AG04450 (cell line): Measurements from ENCODE around the gene LYRM2. TPM values are rescaled to one million over a fixed set of nuclear protein-coding genes. Genes with fewer than 3 reads are reported as not detected.
A peak's percentile ranks its signal among the peaks of the same experiment; 100 is the strongest.

ENCODE experiments used
- CTCF ChIA-PET: fragments of 300-600, 350-600 bp; formaldehyde crosslinking; extraction: SDS; loops from one replicate; lab custom pipeline; 2022; ENCODE audit warnings: antibody characterized with exemption, inconsistent platforms; lab: Charles Lee
- POLR2A ChIA-PET: fragments of 350-600 bp; formaldehyde crosslinking; extraction: SDS; loops from one replicate; lab custom pipeline; 2021; ENCODE audit warnings: antibody characterized with exemption, inconsistent platforms; lab: Yijun Ruan, JAX
- DNase-seq: peaks from one replicate; pipeline ENCODE4 v3.0.0-alpha.2; 2011; ENCODE audit warnings: low read depth, low spot score
- H3K27ac ChIP-seq: one replicate; pipeline ENCODE4 v1.5.1; 2012; ENCODE audit warnings: low read depth, low read length, control low read depth
- H3K27me3 ChIP-seq: one replicate; pipeline ENCODE4 v1.6.0; 2012; ENCODE audit warnings: low read length; ENCODE audit not compliant: control insufficient read depth, insufficient read depth
- H3K4me3 ChIP-seq: 2 replicates; pipeline ENCODE4 v1.5.1; 2011; ENCODE audit warnings: mild to moderate bottlenecking, low read depth, low read length, control low read depth
- H3K9me3 ChIP-seq: 2 replicates; pipeline ENCODE4 v1.5.1; 2012; ENCODE audit warnings: low read length; ENCODE audit not compliant: control insufficient read depth, insufficient read depth
- polyA plus RNA-seq: library from polyadenylated mRNA; depleted of rRNA; stranded (reverse); fragments of >200 nt; gene quantifications from 2 replicates; pipeline ENCODE4 v1.2.3, GENCODE V29; 2011
- TF ChIP-seq, protein P1 (sequence below): IDR thresholded peaks from 2 replicates; pipeline ENCODE4 v1.5.1; 2011; ENCODE audit warnings: low read depth, low read length, control low read depth, inconsistent platforms

LYRM2 gene
- polyA plus RNA-seq, 1 experiment = 58.5 TPM

DNA sequence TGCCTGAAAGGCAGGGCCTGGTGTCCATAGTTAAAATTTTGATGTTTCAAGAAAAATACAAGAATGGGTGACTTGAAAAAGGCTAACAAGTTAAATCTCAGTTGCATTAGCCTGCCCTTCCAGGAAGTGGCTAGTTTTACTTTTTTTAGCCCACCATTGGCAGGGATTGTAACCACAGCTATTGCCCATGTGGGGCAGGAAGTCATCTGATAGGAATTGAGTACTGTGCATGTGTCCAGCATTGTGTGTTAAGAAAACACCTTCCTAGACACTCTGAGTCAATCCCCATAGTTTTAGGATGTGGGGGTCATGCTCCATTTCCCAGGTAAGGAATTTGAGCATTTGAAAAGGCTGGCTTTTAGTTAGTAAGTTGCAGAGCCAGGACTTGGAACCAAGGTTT lies 26.9 kb downstream of the LYRM2 start:
- no peak overlapping the region for H3K4me3 ChIP-seq
- H3K9me3 ChIP-seq = no peaks in the 10 kb centered on the region
- TF ChIP-seq, protein P1, sequence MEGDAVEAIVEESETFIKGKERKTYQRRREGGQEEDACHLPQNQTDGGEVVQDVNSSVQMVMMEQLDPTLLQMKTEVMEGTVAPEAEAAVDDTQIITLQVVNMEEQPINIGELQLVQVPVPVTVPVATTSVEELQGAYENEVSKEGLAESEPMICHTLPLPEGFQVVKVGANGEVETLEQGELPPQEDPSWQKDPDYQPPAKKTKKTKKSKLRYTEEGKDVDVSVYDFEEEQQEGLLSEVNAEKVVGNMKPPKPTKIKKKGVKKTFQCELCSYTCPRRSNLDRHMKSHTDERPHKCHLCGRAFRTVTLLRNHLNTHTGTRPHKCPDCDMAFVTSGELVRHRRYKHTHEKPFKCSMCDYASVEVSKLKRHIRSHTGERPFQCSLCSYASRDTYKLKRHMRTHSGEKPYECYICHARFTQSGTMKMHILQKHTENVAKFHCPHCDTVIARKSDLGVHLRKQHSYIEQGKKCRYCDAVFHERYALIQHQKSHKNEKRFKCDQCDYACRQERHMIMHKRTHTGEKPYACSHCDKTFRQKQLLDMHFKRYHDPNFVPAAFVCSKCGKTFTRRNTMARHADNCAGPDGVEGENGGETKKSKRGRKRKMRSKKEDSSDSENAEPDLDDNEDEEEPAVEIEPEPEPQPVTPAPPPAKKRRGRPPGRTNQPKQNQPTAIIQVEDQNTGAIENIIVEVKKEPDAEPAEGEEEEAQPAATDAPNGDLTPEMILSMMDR = no peak
- no peaks in the 10 kb centered on the region for H3K27me3 ChIP-seq
- CTCF ChIA-PET = interaction anchor here (2.4 to 3.5 kb wide), 2 partner anchors 180 to 300 kb away, joined by 10 to 12 read pairs; partner anchors contain the start of gene ANKRD6
- H3K27ac ChIP-seq = no peak overlapping the region
- no peak for DNase-seq
- POLR2A ChIA-PET = no interaction called here

DNA sequence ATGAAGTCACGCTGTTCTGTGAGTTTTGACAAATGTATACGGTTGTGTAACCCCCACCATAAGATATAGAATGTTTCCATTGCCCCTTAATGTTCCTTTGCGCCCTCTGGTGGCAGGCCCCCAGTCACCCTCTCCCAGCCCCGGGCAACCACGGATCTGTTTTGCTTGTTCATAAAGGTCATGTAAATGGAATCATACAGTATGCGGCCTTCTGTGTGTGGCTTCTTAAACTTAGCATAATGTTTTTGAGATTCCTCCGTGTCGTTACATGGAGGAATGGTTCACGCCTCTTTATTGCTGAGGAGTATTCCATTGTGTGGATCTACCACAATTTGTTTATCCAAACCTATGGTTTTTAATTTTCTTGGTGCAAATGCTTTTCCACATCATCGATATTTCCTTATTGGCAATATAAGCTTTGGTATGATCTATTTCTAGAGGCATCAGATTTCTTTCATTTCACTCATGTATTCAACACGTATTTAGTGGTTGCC lies 28.4 kb downstream of the LYRM2 start:
- Histone ChIP-seq H3K4me3 (no peak overlapping the region), H3K9me3 (no peaks in the 10 kb centered on the region), H3K27me3 (no peaks in the 10 kb centered on the region), H3K27ac (no peak overlapping the region)
- TF ChIP-seq, protein P1 = peak; percentile 77
- CTCF ChIA-PET = interaction anchor here (0.6 to 3.5 kb wide), 10 partner anchors 10 to 627 kb away, joined by 3 to 12 read pairs (median 4); partner anchors contain the start of genes ANKRD6 and LYRM2
- no peak for DNase-seq
- POLR2A ChIA-PET = no interaction called here

DNA sequence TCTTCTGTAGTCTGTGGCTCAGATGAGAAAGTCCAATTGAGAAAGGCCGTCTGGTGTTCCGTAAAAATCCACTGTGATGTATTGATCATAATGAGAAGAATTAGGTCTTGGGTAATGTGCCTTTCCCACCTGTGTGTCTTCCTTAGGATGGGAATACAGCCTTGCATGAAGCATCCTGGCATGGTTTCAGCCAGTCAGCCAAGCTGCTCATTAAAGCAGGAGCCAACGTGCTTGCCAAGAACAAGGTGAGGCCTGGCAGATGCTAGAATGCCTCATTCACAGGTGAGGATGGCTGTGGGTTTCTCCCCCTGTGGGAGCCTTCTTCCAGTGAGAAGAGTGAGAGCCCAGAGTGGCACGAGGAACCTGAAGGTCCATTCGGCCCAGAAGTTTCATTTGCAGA lies 32.7 kb downstream of the LYRM2 start:
- H3K4me3 ChIP-seq = no peak overlapping the region
- no peak for DNase-seq
- no peak overlapping the region for H3K27ac ChIP-seq
- no peaks in the 10 kb centered on the region for H3K9me3 ChIP-seq
- ChIA-PET CTCF (no interaction called here), POLR2A (no interaction called here)
- TF ChIP-seq, protein P1 = no peak
- H3K27me3 ChIP-seq = no peaks in the 10 kb centered on the region

DNA sequence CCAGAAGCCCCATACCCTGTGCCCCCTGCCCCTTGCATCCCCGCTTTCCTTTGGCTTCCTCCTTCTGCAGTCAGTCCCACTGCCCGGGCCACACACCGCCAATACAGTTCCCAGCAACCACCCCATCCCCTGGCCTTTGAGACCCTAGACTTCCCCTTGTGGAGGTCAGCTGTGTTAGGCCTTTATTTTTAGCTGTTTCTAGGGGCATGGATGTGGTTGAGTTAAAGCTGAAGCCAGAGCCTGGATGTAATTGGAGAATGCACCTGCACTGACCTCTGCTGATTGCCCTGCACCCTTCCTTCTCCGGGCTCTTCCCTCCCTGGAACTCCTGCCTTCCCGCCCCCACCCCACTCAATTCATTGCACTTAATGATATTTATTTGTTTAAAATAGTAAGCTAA lies 33.9 kb downstream of the LYRM2 start:
- POLR2A ChIA-PET = no interaction called here
- H3K4me3 ChIP-seq = no peak overlapping the region
- no peaks in the 10 kb centered on the region for H3K9me3 ChIP-seq
- H3K27me3 ChIP-seq = no peaks in the 10 kb centered on the region
- no peak overlapping the region for H3K27ac ChIP-seq
- TF ChIP-seq, protein P1 = no peak
- CTCF ChIA-PET = interaction anchor here (0.6 to 0.7 kb wide), 2 partner anchors 83 to 482 kb away, joined by 7 to 9 read pairs; no protein-coding TSS in a partner anchor
- no peak for DNase-seq

DNA sequence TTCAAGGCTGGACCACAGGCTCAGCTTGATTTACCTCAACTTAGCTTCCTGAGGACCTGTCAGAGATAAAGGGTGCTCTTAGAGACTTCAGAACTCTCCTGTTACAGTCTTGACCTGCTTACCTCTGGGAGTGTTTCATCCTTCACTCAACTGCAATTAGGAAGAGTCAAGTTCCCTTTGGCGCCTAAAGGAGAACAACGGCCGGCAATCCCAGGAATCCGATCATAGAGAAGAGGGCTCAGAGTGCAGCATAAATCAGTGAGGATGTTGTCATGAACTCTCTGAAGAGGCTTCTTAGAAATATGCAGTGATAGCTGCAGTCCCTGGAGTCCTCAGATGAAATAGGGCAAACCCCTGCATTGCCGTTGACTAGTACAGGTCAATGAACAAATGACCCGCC lies 36.4 kb downstream of the LYRM2 start:
- no peaks in the 10 kb centered on the region for H3K9me3 ChIP-seq
- no peak for DNase-seq
- POLR2A ChIA-PET = no interaction called here
- no peak overlapping the region for H3K27ac ChIP-seq
- no peaks in the 10 kb centered on the region for H3K27me3 ChIP-seq
- H3K4me3 ChIP-seq = no peak overlapping the region
- TF ChIP-seq, protein P1 = no peak
- CTCF ChIA-PET = no interaction called here
